Stimulated activated CD8-positive, alpha-beta memory T cell treated with anti-CD3 and anti-CD28 coated beads, Interleukin-15, amount 100 ng/mL, for 24 hours (primary cell): ENCODE measurements around the gene TUBA3D.
A peak's percentile ranks its signal among the peaks of the same experiment; 100 is the strongest.
"Not testable (repeated sequence)": the region's sequence is repeated elsewhere in the genome, so short reads cannot be mapped to it uniquely, and the experiment has no call there.

Source experiments
- DNase-seq: peaks from one replicate; pipeline ENCODE4 v3.0.0-alpha.2; 2020; ENCODE audit warnings: low read depth

Gene TUBA3D

DNA sequence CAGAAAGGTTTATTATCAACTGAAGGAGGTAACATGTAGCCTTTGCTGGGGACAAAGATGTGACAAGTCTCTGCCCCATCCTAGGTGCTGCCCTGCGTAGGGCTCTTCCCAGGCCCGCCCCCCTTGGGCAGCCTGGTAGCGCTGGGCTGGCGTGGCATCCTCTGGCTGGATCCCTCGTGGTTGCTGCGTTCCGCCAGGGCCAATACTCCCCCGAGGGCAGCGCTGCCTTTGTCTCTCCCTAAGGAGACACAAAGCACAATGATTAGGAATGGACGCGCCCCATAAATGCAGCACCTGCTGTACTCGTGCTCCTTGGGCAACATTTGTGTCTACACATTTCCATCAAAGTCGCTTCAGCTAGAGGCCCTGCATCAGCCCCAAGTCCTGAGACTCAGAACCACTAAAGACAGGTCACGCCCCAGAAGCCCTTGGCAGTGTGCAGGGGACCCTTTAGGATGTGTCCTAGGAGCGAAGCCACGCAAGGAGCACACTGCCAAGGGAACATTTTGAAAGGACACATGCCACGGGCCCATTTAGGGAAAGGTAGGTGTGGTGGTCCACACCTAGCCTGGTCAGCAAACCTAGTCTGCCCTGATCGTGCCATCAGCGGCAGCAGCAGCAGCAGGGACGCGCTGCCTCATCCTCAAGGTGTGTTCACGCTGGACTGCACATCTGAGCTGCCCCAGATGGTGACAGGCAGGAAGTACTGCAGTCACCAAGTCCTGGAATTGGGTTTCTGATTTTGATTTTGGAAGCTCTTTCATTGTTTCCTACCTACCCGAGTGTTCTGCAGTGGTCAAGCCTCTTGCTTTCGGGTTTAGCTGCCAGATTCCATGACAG is 8.3 kb downstream of the TUBA3D start:
- DNase-seq, result not testable (repeated sequence)

- not testable (repeated sequence) for DNase-seq
Measured at GRCh38 chr2:131484906-131485460, 9.1 kb downstream of the TUBA3D start.

- not testable (repeated sequence) for DNase-seq
Measured at GRCh38 chr2:131486201-131486902, 10.4 kb downstream of the TUBA3D start.

DNA sequence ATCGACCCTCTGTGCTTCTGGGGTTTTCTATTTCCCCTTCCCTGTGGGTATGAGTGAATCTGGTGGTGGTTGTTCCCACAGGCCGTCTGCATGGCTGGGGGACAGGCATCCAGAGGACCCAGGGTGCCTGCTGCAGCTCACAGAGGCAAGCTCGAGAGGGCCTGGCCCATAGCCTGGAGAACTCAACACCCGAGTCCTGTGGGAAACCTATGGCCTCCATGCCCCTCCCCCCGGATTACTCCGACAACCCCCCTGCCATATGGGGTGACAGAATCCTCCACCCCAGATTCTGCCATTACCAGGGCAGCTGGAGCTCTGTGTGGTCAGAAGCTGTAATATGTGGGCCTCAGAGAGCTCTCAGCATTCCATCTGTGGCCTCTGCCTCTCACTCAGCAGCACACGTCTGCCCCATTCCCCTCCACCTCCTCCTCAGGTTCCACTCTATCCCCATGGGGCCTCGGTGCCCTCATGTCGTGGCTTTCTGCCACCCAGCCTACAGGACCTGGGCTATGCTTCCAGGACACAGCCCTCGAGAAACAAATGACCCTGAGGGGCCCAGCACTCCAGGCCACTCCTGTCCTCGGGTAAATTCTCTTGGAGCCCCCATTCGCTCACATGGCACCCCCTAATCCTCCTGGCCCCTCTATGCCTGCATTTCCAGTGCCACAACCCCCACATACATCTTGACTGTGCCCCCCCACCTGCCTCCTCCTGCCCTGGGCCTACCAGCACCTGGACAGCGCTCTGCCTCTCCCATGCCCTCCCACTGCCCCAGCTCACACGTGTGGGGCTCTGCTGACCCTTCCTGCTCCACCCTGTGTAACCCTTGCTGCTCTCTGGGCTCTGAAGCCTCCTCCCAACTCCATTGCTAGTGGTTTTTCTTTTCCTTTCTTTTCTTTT is 12.6 kb downstream of the TUBA3D start:
- DNase-seq, result no peak

- DNase-seq, result not testable (repeated sequence)
Measured at GRCh38 chr2:131490616-131491468, 14.9 kb downstream of the TUBA3D start.

- not testable (repeated sequence) for DNase-seq
Measured at GRCh38 chr2:131491469-131491836, 15.5 kb downstream of the TUBA3D start.

DNA sequence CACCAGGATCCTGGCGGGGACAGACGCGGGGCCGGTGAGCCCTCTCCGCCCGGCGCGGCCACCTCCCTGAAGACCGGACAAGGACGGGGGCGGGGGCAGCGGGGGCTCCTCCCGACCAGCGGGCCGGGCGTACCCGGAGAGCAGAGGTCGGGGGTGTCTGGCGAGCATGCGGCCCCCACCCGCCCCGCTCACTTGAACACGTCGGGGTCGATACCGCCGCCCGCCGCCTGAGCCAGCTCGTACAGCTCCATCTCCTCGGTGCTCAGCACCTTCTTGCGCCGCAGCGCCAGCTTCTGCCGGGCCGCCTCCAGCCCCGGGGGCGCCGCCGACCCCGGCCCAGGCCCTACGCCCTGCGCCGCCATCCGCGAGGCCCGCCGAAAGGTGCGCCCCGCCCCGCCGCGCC is 16.1 kb downstream of the TUBA3D start, which contains the start of gene MZT2A:
MZT2A (minus strand) TSS at position 383 of the 403 bp plus-strand sequence; CDS start at position 362, 21 bp downstream.
- not testable (repeated sequence) for DNase-seq

GRCh38 chr2:131492418-131493198 is 16.7 kb downstream of the TUBA3D start:
- DNase-seq, result peak; percentile 91

DNA sequence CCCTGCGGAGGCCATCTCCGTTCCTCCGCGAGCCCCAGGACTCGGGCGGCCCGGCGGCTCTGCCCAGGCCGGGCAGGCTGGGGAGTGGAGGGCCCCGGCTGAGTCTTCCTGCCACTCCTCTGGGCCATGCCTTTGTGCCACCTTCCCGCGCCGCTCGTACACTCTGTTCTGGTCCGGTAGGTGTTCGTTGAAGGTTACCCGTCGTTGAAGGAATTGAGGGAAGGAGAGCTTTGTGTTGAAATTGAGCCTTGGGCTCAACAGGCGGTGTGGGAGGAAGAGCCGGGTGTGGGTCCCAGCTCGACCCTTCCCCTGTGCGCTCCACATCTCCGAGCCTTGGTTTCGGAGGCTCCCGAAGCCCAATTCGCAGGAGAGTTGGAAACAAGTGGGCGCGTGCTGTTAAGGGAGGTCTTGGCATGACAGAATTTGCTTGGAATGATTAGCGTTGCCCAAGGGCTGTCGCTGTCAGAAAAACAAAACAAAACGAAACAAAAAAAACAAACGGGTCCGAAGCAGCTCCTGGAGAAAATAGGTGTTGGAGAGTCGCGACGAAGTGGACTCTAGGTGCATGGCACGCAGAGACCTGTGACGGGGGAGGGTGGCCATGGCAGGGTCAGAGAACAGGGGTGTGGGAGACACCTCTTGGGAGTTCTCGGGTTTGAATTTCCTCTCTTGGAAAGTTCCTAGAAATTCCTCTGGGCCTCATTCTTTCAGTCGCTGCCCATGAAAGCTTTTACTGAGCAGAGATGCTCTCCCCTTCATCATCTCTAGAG is 17.5 kb downstream of the TUBA3D start:
- no peak for DNase-seq

GRCh38 chr2:131495506-131495905 is 19.6 kb downstream of the TUBA3D start:
- not testable (repeated sequence) for DNase-seq

GRCh38 chr2:131498321-131498973 is 22.5 kb downstream of the TUBA3D start:
- DNase-seq, result not testable (repeated sequence)

DNA sequence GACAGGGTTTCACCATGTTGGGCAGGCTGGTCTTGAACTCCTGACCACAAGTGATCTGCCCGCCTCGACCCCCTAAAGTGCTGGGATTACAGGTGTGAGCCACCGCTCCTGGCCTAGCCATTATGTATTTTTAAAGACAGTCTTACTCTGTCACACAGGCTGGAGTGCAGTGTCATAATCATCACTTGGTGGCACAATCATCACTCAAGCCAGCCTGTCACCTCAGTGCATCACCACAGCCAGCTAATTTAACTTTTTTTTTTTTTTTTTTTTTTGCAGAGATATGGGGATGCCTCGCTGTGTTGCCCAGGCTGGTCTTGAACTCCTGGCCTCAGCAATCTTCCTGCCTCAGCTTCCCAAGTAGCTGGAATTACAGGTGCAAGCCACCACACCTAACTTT is 27.7 kb downstream of the TUBA3D start:
- not testable (repeated sequence) for DNase-seq

DNA sequence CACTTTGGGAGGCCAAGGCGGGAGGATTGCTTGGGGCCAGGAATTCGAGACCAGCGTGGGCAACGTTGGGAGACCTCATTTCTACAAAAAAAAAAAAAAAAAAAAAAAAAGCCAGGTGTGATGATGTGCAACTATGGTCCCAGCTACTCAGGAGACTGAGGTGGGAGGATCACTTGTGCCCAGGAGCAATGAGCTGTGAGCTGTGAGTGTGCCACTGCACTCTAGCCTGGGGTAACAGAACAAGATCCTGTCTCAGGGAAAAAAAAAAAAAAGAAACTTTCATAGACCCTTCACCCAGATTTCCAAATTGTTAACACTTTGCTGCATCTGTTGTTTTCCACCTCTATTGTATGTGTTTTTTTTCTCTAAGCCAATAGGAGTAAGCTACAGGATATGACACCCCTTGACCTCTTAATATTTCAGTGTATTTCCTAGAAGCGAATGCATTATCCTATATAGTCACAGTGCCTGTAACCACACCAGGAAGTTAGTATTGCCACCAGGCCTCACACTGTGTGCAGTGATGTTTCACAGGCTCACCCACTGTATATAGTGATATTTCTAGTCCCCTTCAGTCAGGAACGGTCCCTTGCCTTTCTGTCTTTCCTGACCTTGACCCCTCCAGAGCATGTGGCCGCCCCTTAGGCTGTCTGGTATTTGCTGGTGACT is 28.3 kb downstream of the TUBA3D start:
- DNase-seq, result not testable (repeated sequence)

DNA sequence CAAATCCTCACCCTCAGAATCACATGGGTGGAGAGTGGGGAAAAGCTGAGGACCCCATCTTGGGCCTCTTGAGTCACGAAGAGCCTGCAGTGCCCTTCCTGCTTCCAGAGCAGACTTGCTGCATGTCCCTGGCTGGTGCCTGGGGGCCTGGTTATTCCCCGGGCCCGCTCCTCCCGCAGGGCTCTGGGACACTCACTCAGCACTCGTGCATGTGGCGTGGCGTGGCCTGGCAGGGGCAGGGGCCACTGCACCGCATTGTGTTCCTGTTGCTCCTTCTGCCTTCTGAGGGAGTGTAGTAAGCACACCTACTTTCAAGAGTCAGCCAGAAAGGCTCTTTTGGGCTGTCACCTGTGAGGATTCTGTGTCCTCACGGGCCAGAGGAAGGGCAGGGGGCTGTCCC is 33.7 kb downstream of the TUBA3D start:
- DNase-seq, result no peak

DNA sequence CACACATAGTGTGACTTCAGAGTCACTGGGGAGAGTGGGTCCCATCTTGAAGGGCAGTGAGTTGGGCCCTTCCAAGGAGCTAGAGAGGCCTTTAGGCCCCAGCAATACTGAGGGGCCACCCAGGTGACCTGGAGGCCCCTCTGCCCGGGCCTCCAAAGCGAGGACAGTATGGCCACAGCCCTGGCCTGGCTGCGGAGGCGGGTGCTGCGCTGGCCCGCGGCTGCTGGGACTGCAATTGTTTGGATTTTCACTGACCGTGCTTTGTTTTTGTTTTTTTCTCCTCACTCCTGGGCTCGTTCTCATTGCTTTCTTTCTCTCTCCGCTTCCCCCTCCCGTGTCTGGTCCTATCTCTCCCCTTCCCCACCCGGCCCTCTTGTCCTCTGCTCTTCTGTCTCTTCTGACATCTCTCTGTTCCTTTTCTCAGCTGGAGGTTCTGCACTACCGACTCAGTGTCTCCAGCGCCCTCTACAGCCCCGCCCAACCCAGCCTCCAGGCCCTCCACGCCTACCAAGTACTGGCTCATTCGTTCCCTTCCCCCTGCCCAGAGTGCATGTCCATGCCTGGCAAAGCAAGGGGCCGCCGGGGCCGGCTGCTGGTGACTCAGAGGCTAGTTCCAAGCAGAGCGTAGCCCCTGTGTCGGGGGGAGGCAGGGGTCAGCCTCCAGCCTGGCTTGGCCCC is 35.5 kb downstream of the TUBA3D start:
- DNase-seq, result not testable (repeated sequence)

DNA sequence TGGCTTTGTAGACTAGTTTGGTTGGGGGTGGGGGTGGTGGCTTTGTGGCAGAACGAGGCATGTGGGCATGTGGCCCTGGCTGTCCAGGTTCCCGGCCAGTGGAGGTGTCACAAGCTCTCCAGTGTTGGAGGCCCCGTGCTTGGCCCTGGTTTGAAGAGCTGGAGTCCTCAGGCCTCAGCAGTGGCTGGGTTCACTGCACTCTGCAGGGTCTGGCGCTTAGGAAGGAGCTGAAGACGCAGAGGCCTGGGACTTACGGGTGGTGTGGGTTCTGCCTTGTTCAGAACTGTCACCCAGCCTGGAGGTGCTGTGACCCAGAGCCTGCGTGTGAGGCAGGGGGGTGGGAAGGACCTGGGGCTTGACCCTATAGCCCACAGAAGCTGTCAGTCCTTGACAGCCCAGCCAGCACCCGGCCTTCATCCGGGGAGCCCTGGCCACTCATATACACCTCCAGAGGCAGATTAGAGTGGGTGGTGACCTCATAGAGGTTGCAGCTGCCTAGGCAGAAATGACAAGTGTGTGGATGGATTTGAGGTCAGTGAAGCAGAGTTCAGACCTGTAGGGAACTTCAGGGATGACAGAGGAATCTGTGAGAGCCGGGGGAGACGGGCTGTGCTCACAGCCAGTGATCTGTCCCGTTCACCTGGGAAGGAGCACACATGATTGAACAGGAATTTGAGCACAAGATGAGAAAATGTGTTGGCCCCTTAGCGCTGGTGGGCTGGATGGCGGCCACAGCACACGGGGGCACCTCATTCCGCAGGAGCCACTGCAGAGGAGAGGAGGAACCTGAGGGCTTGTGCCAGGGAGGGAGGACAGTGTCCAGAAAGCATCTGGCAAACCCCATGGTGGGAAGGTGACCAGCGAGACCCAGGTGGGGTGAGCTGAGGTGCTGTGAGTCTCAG is 36.3 kb downstream of the TUBA3D start:
- DNase-seq, result not testable (repeated sequence)
